ENCODE results near the gene TMBIM6. TPM values are rescaled to one million over a fixed set of nuclear protein-coding genes. Genes with fewer than 3 reads are reported as not detected.
"Not testable (repeated sequence)": the region's sequence is repeated elsewhere in the genome, so short reads cannot be mapped to it uniquely, and the experiment has no call there.

TMBIM6 gene
- total RNA-seq, 4 donors from 2014 or later = 238 to 407 (median 319) TPM

DNA sequence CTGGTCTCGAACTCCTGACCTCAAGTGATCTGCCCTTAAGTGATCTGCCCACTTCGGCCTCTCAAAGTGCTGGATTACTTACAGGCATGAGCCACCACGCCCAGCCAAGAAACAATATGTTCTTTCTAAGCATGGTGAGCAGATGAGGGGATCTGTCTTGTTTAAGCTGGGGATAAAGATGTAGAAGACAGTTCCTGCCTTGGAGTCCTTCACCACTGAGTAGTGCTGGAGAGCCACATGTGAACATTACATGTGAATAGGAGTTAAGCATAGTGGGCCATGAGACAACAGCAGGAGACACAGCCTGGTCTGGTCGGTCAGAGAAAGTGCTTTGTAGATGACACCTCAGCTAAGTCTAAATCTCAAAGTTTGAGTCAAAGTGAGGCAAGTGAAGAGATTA lies 26.0 kb downstream of the TMBIM6 start:
- 55 to 71% methylated on average over 4 of the region's 4 CpGs for WGBS, 2 donors
- no peak overlapping the region for H3K4me3 ChIP-seq (ENCODE audit: low read depth, poor library complexity, severe bottlenecking)
- DNase-seq (ENCODE audit: low spot score in 2 of 2) = peak in 1 of 2 donors; percentile 23
- TF ChIP-seq POLR2A (IDR thresholded peaks at IDR 0.05) = no peak
- TF ChIP-seq, protein P1, sequence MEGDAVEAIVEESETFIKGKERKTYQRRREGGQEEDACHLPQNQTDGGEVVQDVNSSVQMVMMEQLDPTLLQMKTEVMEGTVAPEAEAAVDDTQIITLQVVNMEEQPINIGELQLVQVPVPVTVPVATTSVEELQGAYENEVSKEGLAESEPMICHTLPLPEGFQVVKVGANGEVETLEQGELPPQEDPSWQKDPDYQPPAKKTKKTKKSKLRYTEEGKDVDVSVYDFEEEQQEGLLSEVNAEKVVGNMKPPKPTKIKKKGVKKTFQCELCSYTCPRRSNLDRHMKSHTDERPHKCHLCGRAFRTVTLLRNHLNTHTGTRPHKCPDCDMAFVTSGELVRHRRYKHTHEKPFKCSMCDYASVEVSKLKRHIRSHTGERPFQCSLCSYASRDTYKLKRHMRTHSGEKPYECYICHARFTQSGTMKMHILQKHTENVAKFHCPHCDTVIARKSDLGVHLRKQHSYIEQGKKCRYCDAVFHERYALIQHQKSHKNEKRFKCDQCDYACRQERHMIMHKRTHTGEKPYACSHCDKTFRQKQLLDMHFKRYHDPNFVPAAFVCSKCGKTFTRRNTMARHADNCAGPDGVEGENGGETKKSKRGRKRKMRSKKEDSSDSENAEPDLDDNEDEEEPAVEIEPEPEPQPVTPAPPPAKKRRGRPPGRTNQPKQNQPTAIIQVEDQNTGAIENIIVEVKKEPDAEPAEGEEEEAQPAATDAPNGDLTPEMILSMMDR (IDR thresholded peaks at IDR 0.05) = no peak
- intact Hi-C loops (cut with DNase I; ENCODE audit: low total_unique reads) = no loop called here

DNA sequence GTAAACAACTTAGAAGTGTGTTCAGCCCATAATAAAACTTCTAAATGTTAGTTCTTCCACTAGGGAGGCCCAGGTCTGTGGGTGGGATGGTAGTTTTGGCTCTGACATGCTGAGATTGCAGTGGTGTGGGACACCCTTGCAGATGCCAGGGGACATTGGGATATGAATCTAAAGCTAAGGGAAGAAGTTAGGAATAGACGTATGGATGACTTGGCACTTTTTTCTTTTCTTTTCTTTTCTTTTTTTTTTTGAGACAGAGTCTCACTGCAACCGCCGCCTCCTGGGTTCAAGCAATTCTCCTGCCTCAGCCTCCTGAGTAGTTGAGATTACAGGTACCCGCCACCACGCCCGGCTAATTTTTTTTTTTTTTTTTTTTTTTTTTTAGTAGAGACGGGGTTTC lies 31.7 kb downstream of the TMBIM6 start:
- DNase-seq (ENCODE audit: low spot score in 2 of 2) = peak in 1 of 2 donors; percentile 17
- WGBS, 2 donors = 85 to 87% methylated on average over 7 of the region's 7 CpGs
- intact Hi-C loops (cut with DNase I; ENCODE audit: low total_unique reads) = loop anchor here (10.0 kb wide), 1 partner anchor 282 kb away; the partner anchor contains the start of gene ASIC1
- H3K4me3 ChIP-seq (ENCODE audit: low read depth, poor library complexity, severe bottlenecking) = not testable (repeated sequence)

DNA sequence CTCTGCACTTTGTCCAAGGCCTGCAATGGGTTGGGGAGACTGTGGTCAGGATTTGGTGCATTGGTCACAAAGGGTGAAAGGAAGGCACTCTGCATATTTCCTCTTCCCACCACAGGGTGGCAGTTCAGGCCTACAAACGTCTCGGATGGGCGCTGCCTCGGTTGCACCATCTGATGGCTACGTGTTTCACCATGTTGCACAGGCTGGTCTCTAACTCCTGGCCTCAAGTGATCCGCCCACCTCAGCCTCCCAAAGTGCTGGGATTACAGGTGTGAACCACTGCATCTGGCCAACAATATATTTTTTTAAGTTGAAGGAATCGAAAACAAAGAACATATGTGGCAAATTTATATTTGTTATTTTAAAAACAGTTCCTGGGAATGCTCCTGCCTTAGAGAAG lies 35.1 kb downstream of the TMBIM6 start:
- TF ChIP-seq, protein P1 (IDR thresholded peaks at IDR 0.05) = peak in 1 of 3 donors; percentile 80
- no peak for TF ChIP-seq POLR2A (IDR thresholded peaks at IDR 0.05)
- 10 to 11% methylated on average over 7 of the region's 7 CpGs for WGBS, 2 donors
- intact Hi-C loops (cut with DNase I; ENCODE audit: low total_unique reads) = loop anchor here (10.0 kb wide), 1 partner anchor 278 kb away; the partner anchor contains the start of gene ASIC1
- peak; percentile 59 to 91 for DNase-seq (ENCODE audit: low spot score in 2 of 2)
- no peak overlapping the region for H3K4me3 ChIP-seq (ENCODE audit: low read depth, poor library complexity, severe bottlenecking)

DNA sequence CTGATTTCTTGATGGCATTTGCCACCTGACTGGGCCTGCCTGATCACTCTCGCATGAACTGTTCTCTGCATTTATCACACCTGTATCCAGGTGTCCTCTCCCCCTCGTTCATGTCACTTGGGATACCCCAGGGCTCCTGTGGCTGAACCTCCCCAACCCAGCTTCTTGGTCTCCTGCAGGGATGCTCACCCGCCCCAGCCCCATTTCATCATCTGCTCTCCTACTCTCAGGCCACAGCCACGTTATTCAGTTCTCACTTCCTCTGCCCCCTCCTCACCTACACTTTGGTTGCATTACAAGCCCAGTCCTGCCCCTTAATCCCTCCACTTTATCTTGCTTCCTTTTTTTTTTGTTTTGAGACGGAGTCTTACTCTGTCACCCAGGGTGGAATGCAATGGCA lies 35.5 kb downstream of the TMBIM6 start:
- intact Hi-C loops (cut with DNase I; ENCODE audit: low total_unique reads) = loop anchor here (10.0 kb wide), 1 partner anchor 278 kb away; the partner anchor contains the start of gene ASIC1
- H3K4me3 ChIP-seq (ENCODE audit: low read depth, poor library complexity, severe bottlenecking) = no peak overlapping the region
- no peak for DNase-seq (ENCODE audit: low spot score in 2 of 2)
- no peak for TF ChIP-seq POLR2A (IDR thresholded peaks at IDR 0.05)
- WGBS, 2 donors = 59 to 66% methylated on average over 5 of the region's 5 CpGs

DNA sequence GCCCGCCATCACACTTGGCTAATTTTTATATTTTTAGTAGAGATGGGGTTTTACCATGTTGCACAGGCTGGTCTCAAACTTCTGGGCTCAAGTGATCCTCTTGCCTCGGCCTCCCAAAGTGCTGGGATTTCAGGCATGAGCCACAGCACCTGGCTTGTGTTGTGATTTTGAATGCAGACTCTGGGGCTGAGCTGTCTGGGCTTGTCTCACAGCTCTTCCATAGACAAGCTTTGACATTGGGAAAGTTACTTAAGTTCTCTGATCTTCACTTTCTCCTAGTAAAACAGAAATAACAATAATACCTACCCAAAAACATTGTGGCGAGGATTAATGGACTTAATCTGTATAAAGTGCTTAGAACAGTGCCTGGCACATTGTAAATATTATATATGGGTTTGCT lies 36.0 kb downstream of the TMBIM6 start:
- DNase-seq (ENCODE audit: low spot score in 2 of 2) = no peak
- 85 to 88% methylated on average over 3 of the region's 3 CpGs for WGBS, 2 donors
- no peak overlapping the region for H3K4me3 ChIP-seq (ENCODE audit: low read depth, poor library complexity, severe bottlenecking)
- TF ChIP-seq, protein P1 (IDR thresholded peaks at IDR 0.05) = no peak
- no peak for TF ChIP-seq POLR2A (IDR thresholded peaks at IDR 0.05)
- intact Hi-C loops (cut with DNase I; ENCODE audit: low total_unique reads) = loop anchor here (10.0 kb wide), 1 partner anchor 277 kb away; the partner anchor contains the start of gene ASIC1

DNA sequence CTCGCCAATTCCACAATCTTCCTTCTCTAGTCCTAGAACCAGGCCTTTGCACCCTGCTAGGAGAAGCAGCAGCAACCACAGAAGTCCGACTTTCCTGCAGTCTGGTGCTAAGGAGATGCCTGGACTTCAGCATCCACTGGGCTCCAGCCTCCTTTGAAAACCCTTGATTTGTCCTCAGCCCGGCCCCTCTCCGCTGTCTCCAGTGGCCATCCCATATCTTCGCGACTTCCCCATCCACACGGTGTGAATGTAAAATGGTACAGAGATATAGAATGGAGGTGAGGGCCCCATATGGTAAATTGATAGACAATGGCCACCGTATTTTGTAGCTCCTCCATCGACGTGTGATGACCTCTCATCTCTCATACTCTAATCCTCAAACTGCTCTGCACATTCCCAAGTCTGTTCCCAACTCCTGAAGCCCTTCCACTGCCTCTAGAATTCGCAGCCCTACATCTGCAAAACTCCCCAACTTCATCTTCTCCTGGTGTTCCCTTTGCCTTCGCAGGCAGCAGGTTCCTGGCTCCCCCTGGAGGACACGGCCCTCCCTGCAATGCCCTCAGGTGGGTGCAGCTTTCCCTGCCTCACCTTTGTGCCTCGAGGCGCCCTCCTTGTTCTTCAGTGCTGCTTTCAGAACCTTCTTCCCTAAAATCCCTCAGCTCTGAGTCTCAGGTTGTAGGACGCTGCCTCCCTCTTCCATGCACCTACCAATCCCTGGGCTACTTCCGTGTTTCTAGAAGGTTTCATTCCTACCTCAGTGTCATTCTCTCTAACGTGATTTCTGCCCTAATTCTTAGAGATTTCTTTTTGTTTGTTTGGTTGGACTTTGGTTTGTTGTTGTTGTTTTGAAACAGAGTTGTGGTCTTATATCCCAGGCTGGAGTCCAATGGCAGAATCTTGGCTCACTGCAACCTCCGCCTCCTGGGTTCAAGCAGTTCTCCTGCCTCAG lies 36.7 kb downstream of the TMBIM6 start:
- DNase-seq (ENCODE audit: low spot score in 2 of 2) = no peak
- intact Hi-C loops (cut with DNase I; ENCODE audit: low total_unique reads) = loop anchor here (10.0 kb wide), 1 partner anchor 277 kb away; the partner anchor contains the start of gene ASIC1
- TF ChIP-seq POLR2A (IDR thresholded peaks at IDR 0.05) = no peak
- TF ChIP-seq, protein P1 (IDR thresholded peaks at IDR 0.05) = peak in 1 of 3 donors; percentile 57
- H3K4me3 ChIP-seq (ENCODE audit: low read depth, poor library complexity, severe bottlenecking) = no peak overlapping the region
- WGBS, 2 donors = 56 to 58% methylated on average over 19 of the region's 19 CpGs
